ENCODE measurements around the gene MTCH1.

Gene MTCH1

GRCh38 chr6:36933102-36933501 is 52.9 kb downstream of the MTCH1 start:
- H3K4me3 ChIP-seq (replicated peaks; ENCODE audit: low read depth, low read length) = no peak overlapping the region
- no peak for DNase-seq (ENCODE audit: extremely low read depth, low read depth)
- no peak for TF ChIP-seq CTCF (IDR thresholded peaks at IDR 0.05; ENCODE audit: low read depth, low read length, missing control alignments)

- DNase-seq (ENCODE audit: extremely low read depth, low read depth) = no peak
- TF ChIP-seq CTCF (IDR thresholded peaks at IDR 0.05; ENCODE audit: low read depth, low read length, missing control alignments) = no peak
- H3K4me3 ChIP-seq (replicated peaks; ENCODE audit: low read depth, low read length) = no peak overlapping the region
Measured at GRCh38 chr6:36930483-36930882, 55.5 kb downstream of the MTCH1 start.

GRCh38 chr6:36929607-36930006 is 56.4 kb downstream of the MTCH1 start:
- no peak overlapping the region for H3K4me3 ChIP-seq (replicated peaks; ENCODE audit: low read depth, low read length)
- no peak for TF ChIP-seq CTCF (IDR thresholded peaks at IDR 0.05; ENCODE audit: low read depth, low read length, missing control alignments)
- no peak for DNase-seq (ENCODE audit: extremely low read depth, low read depth)

GRCh38 chr6:36929152-36929551 is 56.8 kb downstream of the MTCH1 start:
- TF ChIP-seq CTCF (IDR thresholded peaks at IDR 0.05; ENCODE audit: low read depth, low read length, missing control alignments) = no peak
- no peak overlapping the region for H3K4me3 ChIP-seq (replicated peaks; ENCODE audit: low read depth, low read length)
- DNase-seq (ENCODE audit: extremely low read depth, low read depth) = no peak

GRCh38 chr6:36928547-36928918 is 57.5 kb downstream of the MTCH1 start:
- no peak for TF ChIP-seq CTCF (IDR thresholded peaks at IDR 0.05; ENCODE audit: low read depth, low read length, missing control alignments)

GRCh38 chr6:36927691-36928546 is 58.1 kb downstream of the MTCH1 start:
- no peak for DNase-seq (ENCODE audit: extremely low read depth, low read depth)
- H3K4me3 ChIP-seq (replicated peaks; ENCODE audit: low read depth, low read length) = no peak overlapping the region
- TF ChIP-seq CTCF (IDR thresholded peaks at IDR 0.05; ENCODE audit: low read depth, low read length, missing control alignments) = no peak

More at GRCh38 chr6:36928547-36928918, 57.5 kb downstream of the MTCH1 start:
- no peak for DNase-seq (ENCODE audit: extremely low read depth, low read depth)
- no peak overlapping the region for H3K4me3 ChIP-seq (replicated peaks; ENCODE audit: low read depth, low read length)

Measured in HFF-Myc (cell line).